ENCODE measurements around the gene AREG. TPM values are rescaled to one million over a fixed set of nuclear protein-coding genes. Genes with fewer than 3 reads are reported as not detected.

The AREG gene
- total and polyA plus RNA-seq, 2 of the 4 experiments (the other 2 are of a cell fraction): 0.17 to 0.18 TPM

GRCh38 chr4:74473155-74473811 is 28.3 kb downstream of the AREG start:
- Histone ChIP-seq H3K27me3 (ENCODE audit: control insufficient read depth, insufficient read depth, low read length) (no peaks in the 10 kb centered on the region), H4K5ac (ENCODE audit: low read depth, low read length) (peak overlapping the region; percentile 64; the same call in 1 of the 2 replicates), H3K14ac (replicated peaks; ENCODE audit: low read depth, low read length) (peak overlapping the region; percentile 78), H2AFZ (replicated peaks; ENCODE audit: low read length, poor library complexity) (peak overlapping the region; percentile 24), H2BK20ac (ENCODE audit: low read depth, low read length) (peak overlapping the region; percentile 91), H3K23ac (ENCODE audit: low read depth, low read length) (peak overlapping the region; percentile 57; the same call in 1 of the 2 replicates), H2BK5ac (ENCODE audit: low read depth, low read length, poor library complexity, severe bottlenecking) (peak overlapping the region; percentile 94), H3K36me3 (ENCODE audit: control insufficient read depth, insufficient read depth, low read length) (no peaks in the 10 kb centered on the region), H3K56ac (ENCODE audit: extremely low read depth, insufficient read depth, low read length) (peak overlapping the region; percentile 50; the same call in 1 of the 2 replicates), H4K20me1 (ENCODE audit: insufficient read depth, low read length) (no peaks in the 10 kb centered on the region), H2BK15ac (ENCODE audit: low read depth, low read length) (peak overlapping the region; percentile 77; the same call in 1 of the 3 replicates), H3K9me3 (ENCODE audit: control insufficient read depth, insufficient read depth, low read length) (no peaks in the 10 kb centered on the region), H3K4me1 (ENCODE audit: control insufficient read depth, insufficient read depth, low read length) (peaks cover 9% of the 10 kb centered on the region), H3K4me2 (ENCODE audit: low read depth, low read length) (peak overlapping the region; percentile 35; the same call in 1 of the 2 replicates), H3K4ac (ENCODE audit: low read depth, low read length) (peak overlapping the region; percentile 81), H3K4me3 (ENCODE audit: insufficient read depth, low read depth, low read length) (no peak overlapping the region), H2AK9ac (replicated peaks; ENCODE audit: low read depth, low read length, poor library complexity) (no peak overlapping the region), H3K79me1 (ENCODE audit: low read depth in 1 of 2, low read length in 2 of 2) (no peaks in the 10 kb centered on the region), H4K8ac (ENCODE audit: low read depth in 2 of 2, low read length in 2 of 2) (peak overlapping the region; percentile 13 to 86; a peak in 3 of 4 replicates), H2BK120ac (ENCODE audit: low read depth, low read length) (peak overlapping the region; percentile 86), H3K18ac (ENCODE audit: low read depth, low read length) (peak overlapping the region; percentile 86; the same call in 1 of the 2 replicates), H3K27ac (ENCODE audit: insufficient read depth, low read length) (peak overlapping the region; percentile 4), H2AK5ac (ENCODE audit: low read depth, low read length) (peak overlapping the region; percentile 89; the same call in 1 of the 2 replicates), H3K9ac (ENCODE audit: low read depth, low read length) (no peak overlapping the region), H3K9me1 (ENCODE audit: insufficient read depth, low read length) (peaks cover 4% of the 10 kb centered on the region; the same call in 1 of the 2 replicates), H4K91ac (ENCODE audit: insufficient read depth, low read depth, low read length) (peak overlapping the region; percentile 45; the same call in 1 of the 2 replicates)
- ChIA-PET POLR2A (ENCODE audit: unreplicated experiment) (interaction anchor here (0.8 kb wide), 1 partner anchor 22 kb away, joined by 3 read pairs; no protein-coding TSS in a partner anchor), CTCF (interaction anchor here (0.9 to 1.1 kb wide), 2 partner anchors 11 to 28 kb away, joined by 4 read pairs; partner anchors contain the start of gene AREG)
- ATAC-seq (ENCODE audit: low read depth): peak; percentile 90
- no TSS peak for BruUV-seq (replicated peaks)
- peak; percentile 91 for DNase-seq
- WGBS, 2 experiments (ENCODE audit: extremely low coverage in 2 of 2, insufficient read length in 1 of 2): 38% methylated on average over 3 of the region's 5 CpGs; no CpG with 5 or more reads in 1 of the 2 experiments
- dilution Hi-C loops (cut with HindIII; ENCODE audit: low sequenced_read_pairs, unreplicated experiment) (no loop called here), intact Hi-C loops (cut with micrococcal nuclease) (no loop called here), in situ Hi-C loops (cut with MboI; ENCODE audit: low sequenced_read_pairs) (no loop called here)
- TF ChIP-seq CTCF (conservative IDR thresholded peaks at IDR 0.05; ENCODE audit: low read depth, low read length) (no peak), FOS (IDR thresholded peaks at IDR 0.05; ENCODE audit: low read depth, low read length) (peak; percentile 75), CHD1 (IDR thresholded peaks at IDR 0.05; ENCODE audit: low read depth, low read length) (no peak), MXI1 (IDR thresholded peaks at IDR 0.05; ENCODE audit: borderline replicate concordance, low read depth, low read length) (no peak), BHLHE40 (IDR thresholded peaks at IDR 0.05; ENCODE audit: low read depth, low read length) (0 out of 2 replicates have a peak, but pooled peaks have one; percentile 15), RAD21 (IDR thresholded peaks at IDR 0.05; ENCODE audit: low read length) (no peak), POLR2A (IDR thresholded peaks at IDR 0.05; ENCODE audit: low read depth, low read length) (no peak), MAFK (IDR thresholded peaks at IDR 0.05; ENCODE audit: low read depth, low read length) (0 out of 2 replicates have a peak, but pooled peaks have one; percentile 36), USF2 (IDR thresholded peaks at IDR 0.05; ENCODE audit: low read depth, low read length) (no peak), RFX5 (IDR thresholded peaks at IDR 0.05; ENCODE audit: low read depth, low read length) (no peak), CEBPB (IDR thresholded peaks at IDR 0.05; ENCODE audit: low read depth, low read length) (peak; percentile 92), RCOR1 (IDR thresholded peaks at IDR 0.05; ENCODE audit: insufficient replicate concordance, low read length) (no peak)

Measured in IMR-90 (cell line).